IPS DF 19.7 (cell line): ENCODE data around the gene TLR7.

Experiments
- DNase-seq: peaks from one replicate; pipeline ENCODE4 v3.0.0-alpha.2; 2013; ENCODE audit warnings: low read depth, low spot score

The TLR7 gene

DNA sequence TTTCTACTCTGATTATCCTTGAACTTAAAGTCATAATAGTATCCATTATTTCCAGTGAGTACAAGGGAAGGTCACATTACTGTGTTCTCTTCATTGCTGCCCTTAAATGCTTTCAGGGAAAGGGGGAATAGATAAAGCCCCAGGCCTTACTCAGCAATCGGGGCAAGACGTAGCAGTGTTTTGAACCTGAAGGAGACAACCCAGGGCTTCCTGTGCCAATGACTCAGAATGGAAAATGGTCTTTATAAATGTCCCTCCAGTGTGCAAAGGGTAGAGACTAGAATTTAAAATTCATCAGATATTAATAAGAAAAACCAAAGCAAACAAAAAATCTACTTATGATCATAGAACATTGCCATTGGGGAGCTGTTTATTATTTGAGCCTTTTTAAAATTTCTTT is 63.3 kb downstream of the TLR7 start:
- no peak for DNase-seq

DNA sequence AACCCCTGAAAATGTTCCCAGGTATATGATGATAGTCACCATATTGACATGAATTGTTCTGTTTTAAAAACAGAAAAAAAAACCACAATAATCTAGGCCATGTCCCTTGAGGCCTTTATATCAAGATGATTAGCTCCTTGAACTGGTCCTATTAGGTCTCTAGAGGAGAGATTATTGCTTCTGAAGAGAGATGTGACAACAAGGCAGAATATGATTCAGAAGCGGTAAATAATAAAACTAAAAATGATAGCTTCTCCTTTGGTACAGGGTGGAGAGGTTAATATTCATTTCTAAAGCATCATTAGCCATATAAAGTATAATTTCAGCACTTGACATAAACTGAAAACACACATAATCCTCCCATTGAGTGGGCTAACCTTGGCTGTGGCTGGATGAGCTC is 65.4 kb downstream of the TLR7 start:
- DNase-seq: no peak

DNA sequence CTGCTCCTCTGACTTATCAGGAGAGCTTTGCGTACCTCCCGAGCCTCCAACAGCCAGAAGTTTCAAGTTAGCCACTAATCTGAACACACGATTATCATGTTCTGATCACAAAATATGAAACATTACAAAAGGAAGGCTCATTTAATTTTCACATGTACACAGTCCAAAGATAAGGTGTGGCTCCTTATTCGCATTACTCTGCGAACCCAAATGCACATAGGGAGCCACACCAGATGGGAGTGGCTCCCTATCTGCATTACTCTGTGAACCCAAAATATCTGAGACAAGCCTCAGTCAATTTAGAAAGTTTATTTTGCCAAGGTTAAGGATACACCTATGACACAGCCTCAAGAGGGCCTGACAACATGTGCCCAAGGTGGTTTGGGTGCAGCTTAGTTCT is 68.0 kb downstream of the TLR7 start:
- no peak for DNase-seq

DNA sequence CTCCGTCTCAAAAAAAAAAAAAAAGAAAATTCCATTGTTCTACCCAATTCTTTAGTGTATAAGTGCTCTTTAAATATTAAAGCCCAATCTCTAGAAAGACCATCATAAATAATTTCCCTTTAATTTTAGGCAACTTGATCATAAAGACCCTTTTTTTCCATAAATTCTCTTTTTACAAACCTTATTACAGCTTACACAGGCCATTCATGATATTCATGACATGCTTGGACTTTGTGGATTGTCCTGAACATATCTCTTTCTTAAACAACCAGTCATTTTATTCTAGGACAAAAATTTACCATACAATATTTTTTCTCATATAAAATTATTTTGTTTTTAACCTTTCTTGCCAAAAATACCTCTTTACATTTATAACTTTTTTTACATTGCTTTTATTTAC is 70.1 kb downstream of the TLR7 start:
- no peak for DNase-seq
